ENCODE results near the gene SYNGR4. TPM values are rescaled to one million over a fixed set of nuclear protein-coding genes. Genes with fewer than 3 reads are reported as not detected.

SYNGR4 gene
- total RNA-seq, 1 experiment from 2014 or later = 0.32 TPM

GRCh38 chr19:48424694-48425219, 60.6 kb downstream of the SYNGR4 start:
- H3K4me1 Mint-ChIP-seq (ENCODE audit: low read depth, unreplicated experiment) = peaks cover 12% of the 10 kb centered on the region
- ChIA-PET CTCF (interaction anchor here (0.7 kb wide), 1 partner anchor 319 kb away, joined by 7 read pairs; no protein-coding TSS in a partner anchor), POLR2A (no interaction called here)
- Histone ChIP-seq H3K4me3 (ENCODE audit: low read depth, low read length) (no peak overlapping the region), H3K4me1 (peaks cover 5% of the 10 kb centered on the region; the same call in 1 of the 2 replicates), H3K27me3 (replicated peaks; ENCODE audit: control insufficient read depth, insufficient read depth, low read length) (no peaks in the 10 kb centered on the region), H3K9me3 (no peaks in the 10 kb centered on the region), H3K36me3 (ENCODE audit: control insufficient read depth, insufficient read depth, low read length) (no peaks in the 10 kb centered on the region)
- no peak for DNase-seq
- no peak for TF ChIP-seq CTCF (IDR thresholded peaks at IDR 0.05; ENCODE audit: insufficient read depth in 1 of 2, low read depth in 1 of 2, low read length in 1 of 2, severe bottlenecking in 1 of 2, unreplicated experiment in 1 of 2)
- H3K36me3 Mint-ChIP-seq (ENCODE audit: insufficient read depth, unreplicated experiment) = no peaks in the 10 kb centered on the region
- intact Hi-C loops (cut with micrococcal nuclease; ENCODE audit: unreplicated experiment) = no loop called here
- BruUV-seq (replicated peaks) = no TSS peak
- H3K4me3 Mint-ChIP-seq (ENCODE audit: unreplicated experiment) = no peak overlapping the region
- peak overlapping the region; percentile 57 for H3K27ac Mint-ChIP-seq (ENCODE audit: unreplicated experiment)
- no peaks in the 10 kb centered on the region for H3K27me3 Mint-ChIP-seq (ENCODE audit: insufficient read depth, unreplicated experiment)
- H3K9me3 Mint-ChIP-seq (ENCODE audit: unreplicated experiment) = no peaks in the 10 kb centered on the region

Other genes with a start within 250 kb of the SYNGR4 start
- gene LIG1, start 194.0 kb upstream of the SYNGR4 start, total RNA-seq (2022) = 78.7 and 88.2 TPM in 2 replicates
- 4.9 and 6.6 TPM in 2 replicates for gene ZSWIM9, start 193.7 kb upstream of the SYNGR4 start, total RNA-seq (2022)
- gene CARD8, start 108.5 kb upstream of the SYNGR4 start, total RNA-seq (2022) = 17.7 and 19.9 TPM in 2 replicates
- 8.7 and 9.3 TPM in 2 replicates for gene ZNF114, start 94.3 kb upstream of the SYNGR4 start, total RNA-seq (2022)
- 6.8 and 11.3 TPM in 2 replicates for gene EMP3, start 38.8 kb upstream of the SYNGR4 start, total RNA-seq (2022)
- gene TMEM143, start 427 bp upstream of the SYNGR4 start, total RNA-seq (2022) = 20.4 and 24.4 TPM in 2 replicates
- gene KDELR1, start 27.2 kb downstream of the SYNGR4 start, total RNA-seq (2022) = 375 and 381 TPM in 2 replicates
- 6.5 and 7.3 TPM in 2 replicates for gene GRIN2D, start 29.3 kb downstream of the SYNGR4 start, total RNA-seq (2022)
- gene GRWD1, start 81.6 kb downstream of the SYNGR4 start, total RNA-seq (2022) = 77.3 and 77.4 TPM in 2 replicates
- gene KCNJ14, start 91.2 kb downstream of the SYNGR4 start, total RNA-seq (2022) = 3.6 and 3.9 TPM in 2 replicates
- gene CYTH2, start 105.0 kb downstream of the SYNGR4 start, total RNA-seq (2022) = 74.6 and 81.3 TPM in 2 replicates
- gene LMTK3, start 147.5 kb downstream of the SYNGR4 start, total RNA-seq (2022) = 22.4 and 22.6 TPM in 2 replicates
- 1.00 and 1.4 TPM in 2 replicates for gene SULT2B1, start 187.8 kb downstream of the SYNGR4 start, total RNA-seq (2022)
- gene SPACA4, start 242.4 kb downstream of the SYNGR4 start, total RNA-seq (2022) = not detected in 2 replicates